NCI-H146 treated with DMSO at 0.1 percent for 48 hours (cell line): ENCODE results near the gene TENM3.

Experiments used
- DNase-seq: peaks from one replicate; lab custom pipeline; 2025; ENCODE audit not compliant: unreplicated experiment; lab: John Stamatoyannopoulos, UW

The TENM3 gene

GRCh38 chr4:182391111-182391684, 148.0 kb downstream of the TENM3 start:
- DNase-seq, result no peak

- DNase-seq, result no peak
Observed at GRCh38 chr4:182394181-182394580, 151.0 kb downstream of the TENM3 start.

GRCh38 chr4:182400081-182400480, 156.9 kb downstream of the TENM3 start:
- DNase-seq, result no peak

- no peak for DNase-seq
Observed at GRCh38 chr4:182400790-182401189, 157.6 kb downstream of the TENM3 start.

- DNase-seq, result no peak
Observed at GRCh38 chr4:182404376-182404775, 161.2 kb downstream of the TENM3 start.

GRCh38 chr4:182405087-182405486, 161.9 kb downstream of the TENM3 start:
- no peak for DNase-seq

GRCh38 chr4:182409271-182409670, 166.1 kb downstream of the TENM3 start:
- DNase-seq, result no peak

GRCh38 chr4:182411391-182411790, 168.2 kb downstream of the TENM3 start:
- DNase-seq, result no peak

- DNase-seq, result no peak
Observed at GRCh38 chr4:182413550-182413949, 170.3 kb downstream of the TENM3 start.

- no peak for DNase-seq
Observed at GRCh38 chr4:182415116-182415515, 171.9 kb downstream of the TENM3 start.

GRCh38 chr4:182416067-182416466, 172.9 kb downstream of the TENM3 start:
- DNase-seq, result no peak

- DNase-seq, result no peak
Observed at GRCh38 chr4:182418054-182418734, 175.0 kb downstream of the TENM3 start.

GRCh38 chr4:182420189-182420588, 177.0 kb downstream of the TENM3 start:
- DNase-seq, result no peak

GRCh38 chr4:182421753-182422152, 178.6 kb downstream of the TENM3 start:
- no peak for DNase-seq

GRCh38 chr4:182425302-182425701, 182.1 kb downstream of the TENM3 start:
- no peak for DNase-seq

- DNase-seq, result no peak
Observed at GRCh38 chr4:182426901-182427300, 183.7 kb downstream of the TENM3 start.

- DNase-seq, result no peak
Observed at GRCh38 chr4:182427554-182427953, 184.4 kb downstream of the TENM3 start.

- no peak for DNase-seq
Observed at GRCh38 chr4:182429896-182430295, 186.7 kb downstream of the TENM3 start.

GRCh38 chr4:182432819-182433218, 189.6 kb downstream of the TENM3 start:
- no peak for DNase-seq

- no peak for DNase-seq
Observed at GRCh38 chr4:182434720-182435119, 191.5 kb downstream of the TENM3 start.

- no peak for DNase-seq
Observed at GRCh38 chr4:182435401-182435800, 192.2 kb downstream of the TENM3 start.

- DNase-seq, result no peak
Observed at GRCh38 chr4:182443070-182443469, 199.9 kb downstream of the TENM3 start.

- DNase-seq, result no peak
Observed at GRCh38 chr4:182447767-182448280, 204.6 kb downstream of the TENM3 start.
